ENCODE data around the gene RRAS. TPM values are rescaled to one million over a fixed set of nuclear protein-coding genes. Genes with fewer than 3 reads are reported as not detected.

The RRAS gene
- total RNA-seq, 6 experiments from 2014 or later: 8.5 to 16.4 (median 11.5) TPM

GRCh38 chr19:49609499-49610092 is 30.3 kb downstream of the RRAS start:
- no peaks in the 10 kb centered on the region for H3K4me1 ChIP-seq
- 93% methylated on average over 5 of the region's 12 CpGs for WGBS (ENCODE audit: insufficient coverage, low coverage, low lambda C conversion rate, missing lambda C conversion rate)
- DNase-seq: no peak
- no peaks in the 10 kb centered on the region for H3K27me3 ChIP-seq
- H3K4me3 ChIP-seq: no peak overlapping the region
- intact Hi-C loops (cut with DNase I): no loop called here
- H3K36me3 ChIP-seq: peaks cover 0 to 19% (median 1%) of the 10 kb centered on the region in 4 donors
- no peak overlapping the region for H3K27ac ChIP-seq
- H3K9me3 ChIP-seq: no peaks in the 10 kb centered on the region
- TF ChIP-seq POLR2A (IDR thresholded peaks at IDR 0.05) (no peak), CTCF (IDR thresholded peaks at IDR 0.05) (no peak)
- ATAC-seq: no peak

GRCh38 chr19:49605605-49606004 is 34.3 kb downstream of the RRAS start:
- Histone ChIP-seq H3K36me3 (peaks cover 0 to 37% (median 6%) of the 10 kb centered on the region in 4 donors), H3K4me3 (no peak overlapping the region), H3K27me3 (no peaks in the 10 kb centered on the region), H3K4me1 (no peaks in the 10 kb centered on the region), H3K27ac (no peak overlapping the region), H3K9me3 (no peaks in the 10 kb centered on the region)
- TF ChIP-seq CTCF (IDR thresholded peaks at IDR 0.05) (no peak), POLR2A (IDR thresholded peaks at IDR 0.05) (no peak)
- DNase-seq (no peak), ATAC-seq (no peak)
- intact Hi-C loops (cut with DNase I): no loop called here
- WGBS (ENCODE audit: insufficient coverage, low coverage, low lambda C conversion rate, missing lambda C conversion rate): 20% methylated on average over 1 of the region's 7 CpGs

GRCh38 chr19:49602806-49603205 is 37.1 kb downstream of the RRAS start:
- DNase-seq (no peak), ATAC-seq (no peak)
- Histone ChIP-seq H3K4me3 (no peak overlapping the region), H3K27ac (no peak overlapping the region), H3K9me3 (no peaks in the 10 kb centered on the region), H3K27me3 (no peaks in the 10 kb centered on the region), H3K4me1 (no peaks in the 10 kb centered on the region), H3K36me3 (peaks cover 0 to 44% (median 13%) of the 10 kb centered on the region in 4 donors)
- TF ChIP-seq CTCF (IDR thresholded peaks at IDR 0.05): no peak
- TF ChIP-seq POLR2A (IDR thresholded peaks at IDR 0.05): no peak
- WGBS (ENCODE audit: insufficient coverage, low coverage, low lambda C conversion rate, missing lambda C conversion rate): 80% methylated on average over 1 of the region's 2 CpGs
- intact Hi-C loops (cut with DNase I): no loop called here

- intact Hi-C loops (cut with DNase I): no loop called here
- Histone ChIP-seq H3K27me3 (no peaks in the 10 kb centered on the region), H3K27ac (no peak overlapping the region), H3K4me3 (no peak overlapping the region), H3K36me3 (peaks cover 0 to 46% (median 13%) of the 10 kb centered on the region in 4 donors), H3K4me1 (no peaks in the 10 kb centered on the region), H3K9me3 (no peaks in the 10 kb centered on the region)
- no peak for ATAC-seq
- no peak for TF ChIP-seq CTCF (IDR thresholded peaks at IDR 0.05)
- no peak for TF ChIP-seq POLR2A (IDR thresholded peaks at IDR 0.05)
- WGBS (ENCODE audit: insufficient coverage, low coverage, low lambda C conversion rate, missing lambda C conversion rate): 87% methylated on average over 14 of the region's 38 CpGs
- DNase-seq: no peak
These were observed 38.4 kb downstream of the RRAS start for GRCh38 chr19:49601482-49602038.

Data from right lobe of liver (tissue), 6 donors.